OCI-LY7 (cell line): ENCODE data around the gene SLN. TPM values are rescaled to one million over a fixed set of nuclear protein-coding genes. Genes with fewer than 3 reads are reported as not detected.

ENCODE experiments used
- BruUV-seq: library from RNA; stranded (reverse); fragments of 400-500 nt; replicated peaks from 2 replicates; lab custom pipeline; 2021; lab: Mats Ljungman, UMichigan
- CTCF ChIA-PET: fragments of 300-600 bp; sonication (Branson Sonifier 250); formaldehyde crosslinking; loops from one replicate; lab custom pipeline; 2022; ENCODE audit warnings: antibody characterized with exemption; ENCODE audit not compliant: unreplicated experiment; lab: Charles Lee
- POLR2A ChIA-PET: fragments of 300-600 bp; sonication (Branson Sonifier 250); formaldehyde crosslinking; loops from one replicate; lab custom pipeline; 2022; ENCODE audit warnings: antibody characterized with exemption; lab: Charles Lee
- DNase-seq: peaks from one replicate; pipeline ENCODE4 v3.0.0-alpha.2; 2015; ENCODE audit warnings: low spot score
- H2AFZ ChIP-seq: fragments of 200-600 bp; sonication (generic), shearing (Covaris generic); 2 replicates; pipeline ENCODE4 v1.6.1; 2014; ENCODE audit warnings: mild to moderate bottlenecking, antibody characterized with exemption, low read length, moderate library complexity
- H3K27ac ChIP-seq: fragments of 200-600 bp; sonication (generic); 2 replicates; pipeline ENCODE4 v1.5.1; 2014; ENCODE audit warnings: mixed run types, low read depth, mild to moderate bottlenecking, moderate library complexity, low read length, inconsistent platforms; ENCODE audit not compliant: poor library complexity, severe bottlenecking
- H3K36me3 ChIP-seq: fragments of 200-600 bp; sonication (generic); 2 replicates; pipeline ENCODE4 v1.6.1; 2014; ENCODE audit warnings: mild to moderate bottlenecking, antibody characterized with exemption, low read length, moderate library complexity, mixed read lengths; ENCODE audit not compliant: insufficient read depth
- H3K4me1 ChIP-seq: fragments of 200-600 bp; sonication (generic); 2 replicates; pipeline ENCODE4 v1.5.1; 2014; ENCODE audit warnings: mild to moderate bottlenecking, low read length; ENCODE audit not compliant: insufficient read depth, poor library complexity, severe bottlenecking
- H3K4me2 ChIP-seq: fragments of 200-600 bp; sonication (generic); 2 replicates; pipeline ENCODE4 v1.6.1; 2014; ENCODE audit warnings: mild to moderate bottlenecking, low read length
- H3K4me3 ChIP-seq: fragments of 200-600 bp; sonication (generic); 2 replicates; pipeline ENCODE4 v1.5.1; 2014; ENCODE audit warnings: mild to moderate bottlenecking, low read depth, low read length; ENCODE audit not compliant: poor library complexity, severe bottlenecking
- H3K79me2 ChIP-seq: fragments of 200-600 bp; sonication (generic); 2 replicates; pipeline ENCODE4 v1.6.1; 2016; ENCODE audit warnings: low read depth, mild to moderate bottlenecking, low read length, moderate library complexity, mixed read lengths; ENCODE audit not compliant: insufficient read depth
- H3K9me2 ChIP-seq: fragments of 200-600 bp; sonication (generic); 2 replicates; pipeline ENCODE4 v1.6.1; 2016; ENCODE audit warnings: mild to moderate bottlenecking, low read length, mixed read lengths; ENCODE audit not compliant: insufficient read depth
- H3K9me3 ChIP-seq: fragments of 200-600 bp; sonication (generic); 2 replicates; pipeline ENCODE4 v1.6.1; 2014; ENCODE audit warnings: mild to moderate bottlenecking, mixed run types, low read length, mixed read lengths
- H4K20me1 ChIP-seq: fragments of 200-600 bp; sonication (generic); 2 replicates; pipeline ENCODE4 v1.6.1; 2014; ENCODE audit warnings: mild to moderate bottlenecking, antibody characterized with exemption, low read length, moderate library complexity, mixed read lengths; ENCODE audit not compliant: insufficient read depth
- CTCF ChIP-seq: fragments of 200-600 bp; sonication (generic); conservative IDR thresholded peaks from 2 replicates; pipeline ENCODE4 v1.5.1; 2014; ENCODE audit warnings: mild to moderate bottlenecking, antibody characterized with exemption, low read length, moderate library complexity, mixed read lengths
- EZH2phosphoT487 ChIP-seq: fragments of 200-600 bp; sonication (generic); IDR thresholded peaks from 2 replicates; pipeline ENCODE4 v1.6.1; 2018; ENCODE audit warnings: low read depth, borderline replicate concordance, mild to moderate bottlenecking, mixed run types, antibody characterized with exemption, low read length, moderate library complexity, mixed read lengths
- intact Hi-C: fragments of 100-400 bp; cut with micrococcal nuclease; formaldehyde crosslinking; loops from one replicate; pipeline ENCODE4 v1.10.0; 2022; ENCODE audit not compliant: unreplicated experiment
- total RNA-seq, 2 experiments: library from RNA; depleted of rRNA in 1 of 2; stranded (reverse); fragments of >200 nt in 1 of 2; shearing (Covaris generic) in 1 of 2; gene quantifications; 2 replicates each; pipeline ENCODE4 v1.2.3, GENCODE V29; 2014 to 2022

Gene SLN
- total RNA-seq, 2 experiments from 2014 or later, result not detected

- Histone ChIP-seq H3K9me2 (no peaks in the 10 kb centered on the region), H3K79me2 (no peaks in the 10 kb centered on the region), H3K27ac (no peak overlapping the region), H3K4me2 (no peak overlapping the region), H3K36me3 (no peaks in the 10 kb centered on the region), H2AFZ (no peak overlapping the region), H3K9me3 (no peaks in the 10 kb centered on the region), H4K20me1 (no peaks in the 10 kb centered on the region), H3K4me3 (no peak overlapping the region), H3K4me1 (no peaks in the 10 kb centered on the region)
- ChIA-PET POLR2A (no interaction called here), CTCF (no interaction called here)
- BruUV-seq, result no TSS peak
- DNase-seq, result no peak
- TF ChIP-seq CTCF (no peak), EZH2phosphoT487 (no peak)
- intact Hi-C loops, result no loop called here
Observed at GRCh38 chr11:107677924-107678631, 33.8 kb downstream of the SLN start.

GRCh38 chr11:107676336-107677057 is 35.4 kb downstream of the SLN start:
- H3K9me3 ChIP-seq, result no peaks in the 10 kb centered on the region
- H3K4me3 ChIP-seq, result no peak overlapping the region
- H3K36me3 ChIP-seq, result no peaks in the 10 kb centered on the region
- TF ChIP-seq CTCF (no peak), EZH2phosphoT487 (no peak)
- H3K27ac ChIP-seq, result no peak overlapping the region
- no peaks in the 10 kb centered on the region for H3K4me1 ChIP-seq
- no peaks in the 10 kb centered on the region for H4K20me1 ChIP-seq
- no peak overlapping the region for H3K4me2 ChIP-seq
- CTCF ChIA-PET, result no interaction called here
- intact Hi-C loops, result no loop called here
- H2AFZ ChIP-seq, result no peak overlapping the region
- H3K79me2 ChIP-seq, result no peaks in the 10 kb centered on the region
- no peak for DNase-seq
- no peaks in the 10 kb centered on the region for H3K9me2 ChIP-seq
- POLR2A ChIA-PET, result interaction anchor here (0.6 kb wide), 1 partner anchor 97 kb away, joined by 3 read pairs; no protein-coding TSS in a partner anchor
- no TSS peak for BruUV-seq

GRCh38 chr11:107675902-107676301 is 36.0 kb downstream of the SLN start:
- H3K9me3 ChIP-seq, result no peaks in the 10 kb centered on the region
- H2AFZ ChIP-seq, result no peak overlapping the region
- intact Hi-C loops, result no loop called here
- ChIA-PET CTCF (interaction anchor here (0.5 kb wide), 1 partner anchor 14 kb away, joined by 3 read pairs; no protein-coding TSS in a partner anchor), POLR2A (no interaction called here)
- DNase-seq, result no peak
- no peak overlapping the region for H3K4me3 ChIP-seq
- BruUV-seq, result no TSS peak
- no peak overlapping the region for H3K27ac ChIP-seq
- no peaks in the 10 kb centered on the region for H3K9me2 ChIP-seq
- TF ChIP-seq CTCF (no peak), EZH2phosphoT487 (no peak)
- H3K4me2 ChIP-seq, result no peak overlapping the region
- H3K4me1 ChIP-seq, result no peaks in the 10 kb centered on the region
- no peaks in the 10 kb centered on the region for H3K36me3 ChIP-seq
- H3K79me2 ChIP-seq, result no peaks in the 10 kb centered on the region
- H4K20me1 ChIP-seq, result no peaks in the 10 kb centered on the region
